Peyer's patch (tissue), 4 donors: ENCODE data around the gene CCDC175.

Experiments used
- CTCF ChIP-seq, 6 experiments: fragments of 450-650 bp in 4 of 6; fragments of 200-600 bp in 2 of 6; sonication (generic) in 1 of 6; IDR thresholded peaks; one replicate each; pipeline ENCODE4 v1.5.1; 2017 to 2019; ENCODE audit warnings: antibody characterized with exemption in 6 of 6, mild to moderate bottlenecking in 3 of 6, moderate library complexity in 1 of 6
- POLR2A ChIP-seq, 2 donors: fragments of 450-650 bp; IDR thresholded peaks; one replicate each; pipeline ENCODE4 v1.5.1; 2017; ENCODE audit warnings: antibody characterized with exemption in 2 of 2, mild to moderate bottlenecking in 2 of 2, moderate library complexity in 2 of 2

- TF ChIP-seq CTCF (IDR thresholded peaks at IDR 0.05): no peak
- TF ChIP-seq POLR2A (IDR thresholded peaks at IDR 0.05): no peak
Observed at GRCh38 chr14:59541731-59542130, 34.9 kb downstream of the CCDC175 start.
